Sigmoid colon (tissue), 7 donors: ENCODE measurements around the gene OR10H2. TPM values are rescaled to one million over a fixed set of nuclear protein-coding genes. Genes with fewer than 3 reads are reported as not detected.

ENCODE experiments used
- DNase-seq: peaks from one replicate; pipeline ENCODE4 v3.0.0-alpha.2; 2019
- H3K27ac ChIP-seq, 4 donors: fragments of 200-600 bp; sonication (generic); one replicate each; pipeline ENCODE4 v1.5.1; 2016 to 2019; ENCODE audit warnings: mild to moderate bottlenecking in 1 of 4
- H3K27me3 ChIP-seq, 3 donors: fragments of 200-600 bp; sonication (generic); one replicate each; pipeline ENCODE4 v1.5.1; 2019; ENCODE audit warnings: mild to moderate bottlenecking in 1 of 3
- H3K36me3 ChIP-seq, 4 donors: fragments of 200-600 bp; sonication (generic); one replicate each; pipeline ENCODE4 v1.5.1; 2016 to 2019
- H3K4me1 ChIP-seq, 4 donors: fragments of 200-600 bp; sonication (generic); one replicate each; pipeline ENCODE4 v1.5.1; 2017 to 2019
- H3K4me3 ChIP-seq, 4 donors: fragments of 200-600 bp; sonication (generic); one replicate each; pipeline ENCODE4 v1.5.1; 2017 to 2019; ENCODE audit warnings: mild to moderate bottlenecking in 2 of 4, moderate library complexity in 1 of 4
- H3K9me3 ChIP-seq, 4 donors: fragments of 200-600 bp in 3 of 4; sonication (generic) in 3 of 4; one replicate each; pipeline versions ENCODE4 v1.5.1 to v1.6.1; 2013 to 2019
- CTCF ChIP-seq, 4 experiments: fragments of 450-650 bp in 3 of 4; fragments of 200-600 bp in 1 of 4; IDR thresholded peaks; one replicate each; pipeline ENCODE4 v1.5.1; 2016 to 2019; ENCODE audit warnings: antibody characterized with exemption in 4 of 4, mild to moderate bottlenecking in 3 of 4, moderate library complexity in 2 of 4
- EP300 ChIP-seq, 4 donors: sonication (generic); formaldehyde crosslinking; IDR thresholded peaks; one replicate each; pipeline ENCODE4 v1.6.1; 2017; ENCODE audit warnings: antibody characterized with exemption in 4 of 4
- POLR2A ChIP-seq, 2 donors: fragments of 450-650 bp; IDR thresholded peaks; one replicate each; pipeline ENCODE4 v1.6.1; 2016; ENCODE audit warnings: antibody characterized with exemption in 2 of 2, mild to moderate bottlenecking in 2 of 2, moderate library complexity in 2 of 2
- POLR2AphosphoS5 ChIP-seq, 4 donors: sonication (generic); formaldehyde crosslinking; IDR thresholded peaks; one replicate each; pipeline ENCODE4 v1.6.1; 2017; ENCODE audit warnings: antibody characterized with exemption in 4 of 4
- WGBS, 2 donors: extraction: QIAGEN DNeasy Blood & Tissue Kit; methylation state at CpG; one replicate each; pipeline ENCODE4 v1.1.7; 2013; 5-methylcytosine and 5-hydroxymethylcytosine counted together
- intact Hi-C: fragments of 100-400 bp; cut with DNase I; formaldehyde crosslinking; loops from one replicate; pipeline ENCODE4 v1.15.1; 2023
- polyA plus RNA-seq, 3 donors: library from polyadenylated mRNA; stranded (reverse); fragments of 200-250 nt; gene quantifications; one replicate each; pipeline ENCODE4 v1.2.3, GENCODE V29; 2013
- total RNA-seq, 4 donors: library from RNA; depleted of rRNA; stranded (reverse); fragments of >200 nt; gene quantifications; one replicate each; pipeline ENCODE4 v1.1.0, GENCODE V29; 2016
- donor health status: healthy with polysubstance abuse.
- donor health status: Bipolar disorder and iron deficiency.
- donor health status: healthy.

OR10H2 gene
- total and polyA plus RNA-seq, 7 donors, result not detected

GRCh38 chr19:15776264-15776663 is 48.4 kb downstream of the OR10H2 start:
- H3K9me3 ChIP-seq, result no peaks in the 10 kb centered on the region
- intact Hi-C loops, result no loop called here
- DNase-seq, result peak; percentile 12
- H3K4me1 ChIP-seq, result peaks cover 0 to 22% (median 20%) of the 10 kb centered on the region in 4 donors
- no peak overlapping the region for H3K27ac ChIP-seq
- no peaks in the 10 kb centered on the region for H3K27me3 ChIP-seq
- H3K4me3 ChIP-seq, result no peak overlapping the region
- no peak for TF ChIP-seq EP300 (IDR thresholded peaks at IDR 0.05)
- no peak for TF ChIP-seq CTCF (IDR thresholded peaks at IDR 0.05)
- no peak for TF ChIP-seq POLR2AphosphoS5 (IDR thresholded peaks at IDR 0.05)
- no peak for TF ChIP-seq POLR2A (IDR thresholded peaks at IDR 0.05)
- no peaks in the 10 kb centered on the region for H3K36me3 ChIP-seq
- 86 to 95% methylated on average over 4 of the region's 4 CpGs for WGBS, 2 donors

- Histone ChIP-seq H3K4me3 (no peak overlapping the region), H3K36me3 (no peaks in the 10 kb centered on the region), H3K9me3 (no peaks in the 10 kb centered on the region), H3K27me3 (no peaks in the 10 kb centered on the region), H3K27ac (no peak overlapping the region), H3K4me1 (peaks cover 0 to 25% (median 22%) of the 10 kb centered on the region in 4 donors)
- TF ChIP-seq EP300 (IDR thresholded peaks at IDR 0.05), result no peak
- no peak for TF ChIP-seq POLR2AphosphoS5 (IDR thresholded peaks at IDR 0.05)
- no peak for TF ChIP-seq POLR2A (IDR thresholded peaks at IDR 0.05)
- TF ChIP-seq CTCF (IDR thresholded peaks at IDR 0.05), result no peak
- DNase-seq, result peak; percentile 42
- 43 to 61% methylated on average over 9 of the region's 9 CpGs for WGBS, 2 donors
- intact Hi-C loops, result no loop called here
Observed at GRCh38 chr19:15776991-15777970, 49.5 kb downstream of the OR10H2 start.

Other genes with a start within 250 kb of the OR10H2 start
- gene PGLYRP2, start 248.5 kb upstream of the OR10H2 start, total RNA-seq, result not detected
- gene PGLYRP2, start 248.5 kb upstream of the OR10H2 start, polyA plus RNA-seq, result under 1 TPM in 1 of 3 donors, not detected in 2; 0.60 TPM
- gene CYP4F22, start 219.5 kb upstream of the OR10H2 start, total RNA-seq, result not detected
- under 1 TPM in 1 of 3 donors, not detected in 2; 0.07 TPM for gene CYP4F22, start 219.5 kb upstream of the OR10H2 start, polyA plus RNA-seq
- gene CYP4F8, start 112.8 kb upstream of the OR10H2 start, total RNA-seq, result not detected
- not detected for gene CYP4F8, start 112.8 kb upstream of the OR10H2 start, polyA plus RNA-seq
- not detected for gene CYP4F3, start 87.1 kb upstream of the OR10H2 start, total RNA-seq
- 1 to 10 TPM in 1 of 3 donors, under 1 TPM in 2; under 0.01 to 2.4 (median 0.46) TPM for gene CYP4F3, start 87.1 kb upstream of the OR10H2 start, polyA plus RNA-seq
- gene CYP4F12, start 54.9 kb upstream of the OR10H2 start, total RNA-seq, result 10 to 100 TPM; 10.5 to 18.8 (median 13.7) TPM
- gene CYP4F12, start 54.9 kb upstream of the OR10H2 start, polyA plus RNA-seq, result 10 to 100 TPM in 1 of 3 donors, 1 to 10 TPM in 2; 6.0 to 47.1 (median 6.7) TPM
- gene OR10H3, start 10.0 kb downstream of the OR10H2 start, total RNA-seq, result not detected
- not detected for gene OR10H3, start 10.0 kb downstream of the OR10H2 start, polyA plus RNA-seq
- gene OR10H5, start 59.6 kb downstream of the OR10H2 start, total RNA-seq, result not detected
- under 1 TPM in 1 of 3 donors, not detected in 2; under 0.01 TPM for gene OR10H5, start 59.6 kb downstream of the OR10H2 start, polyA plus RNA-seq
- not detected for gene OR10H1, start 87.6 kb downstream of the OR10H2 start, total RNA-seq
- gene OR10H1, start 87.6 kb downstream of the OR10H2 start, polyA plus RNA-seq, result not detected
- not detected for gene CYP4F2, start 170.1 kb downstream of the OR10H2 start, total RNA-seq
- gene CYP4F2, start 170.1 kb downstream of the OR10H2 start, polyA plus RNA-seq, result 1 to 10 TPM; 1.2 to 2.2 (median 1.8) TPM
- under 1 TPM in 2 of 4 donors, not detected in 2; 0.66 to 0.68 TPM for gene CYP4F11, start 206.5 kb downstream of the OR10H2 start, total RNA-seq
- gene CYP4F11, start 206.5 kb downstream of the OR10H2 start, polyA plus RNA-seq, result 1 to 10 TPM in 1 of 3 donors, under 1 TPM in 1, not detected in 1; 0.10 to 1.8 TPM
- gene OR10H4, start 221.0 kb downstream of the OR10H2 start, total RNA-seq, result not detected
- not detected for gene OR10H4, start 221.0 kb downstream of the OR10H2 start, polyA plus RNA-seq